Measurements from ENCODE around the gene RHBDL3.

RHBDL3 gene

DNA sequence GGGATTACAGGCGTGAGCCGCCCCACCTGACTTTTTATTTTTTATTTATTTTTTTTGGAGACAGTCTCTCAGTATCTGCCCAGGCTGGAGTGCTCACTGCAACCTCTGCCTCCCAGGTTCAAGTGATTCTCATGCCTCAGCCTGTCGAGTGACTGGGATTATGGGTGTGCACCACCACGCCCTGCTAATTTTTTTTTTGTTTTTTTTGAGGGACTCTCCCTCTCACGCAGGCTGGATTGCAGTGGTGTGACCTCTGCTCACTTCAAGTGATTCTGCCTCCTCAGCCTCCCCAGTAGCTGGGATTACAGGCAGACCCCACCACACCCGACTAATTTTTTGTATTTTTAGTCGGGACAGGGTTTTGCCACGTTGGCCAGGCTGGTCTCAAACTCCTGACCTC, 92.0 kb downstream of the RHBDL3 start:
- no peak for DNase-seq (ENCODE audit: low read depth)

DNA sequence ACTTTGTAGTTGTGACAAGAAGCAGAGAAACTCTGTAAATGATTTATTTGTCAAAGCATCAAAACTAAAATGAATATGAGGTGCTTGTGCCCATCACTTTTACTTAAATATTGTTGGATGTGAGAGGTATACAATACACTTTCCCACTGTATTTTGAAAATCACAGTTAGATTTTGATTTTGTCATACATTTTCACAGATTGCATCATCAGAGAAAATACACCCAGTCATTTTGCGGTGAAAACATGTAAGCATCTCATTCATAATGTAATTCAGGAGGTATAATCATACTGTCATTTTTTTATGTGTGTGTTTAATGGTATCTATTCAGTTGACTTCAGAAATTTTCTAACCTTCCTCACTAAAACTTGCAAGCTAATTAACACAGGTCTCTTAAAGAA, 95.6 kb downstream of the RHBDL3 start:
- DNase-seq (ENCODE audit: low read depth), result no peak

DNA sequence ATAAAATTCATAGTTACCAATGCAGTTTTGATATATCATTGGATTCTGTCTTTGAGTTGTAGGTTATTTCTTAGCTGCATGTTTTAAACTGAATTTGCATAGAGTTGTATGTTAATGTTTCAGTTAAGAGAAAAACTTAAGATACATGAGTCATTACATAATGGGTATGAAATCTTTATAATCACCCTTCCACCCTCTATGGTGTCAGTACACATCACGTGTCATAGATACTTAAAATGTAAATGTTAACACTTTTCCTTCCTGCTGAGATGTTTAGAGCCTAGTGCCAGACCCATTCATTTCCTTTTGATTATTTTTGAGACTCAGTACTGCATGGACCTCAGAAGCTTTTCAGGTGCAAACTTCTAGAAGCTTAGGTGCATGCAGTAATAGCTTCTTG, 104.8 kb downstream of the RHBDL3 start:
- no peak for DNase-seq (ENCODE audit: low read depth)

Data from stimulated activated CD8-positive, alpha-beta memory T cell treated with anti-CD3 and anti-CD28 coated beads, Interleukin-15, amount 100 ng/mL, for 24 hours (primary cell).